Body of pancreas (tissue), 4 donors: ENCODE data around the gene FATE1. TPM values are rescaled to one million over a fixed set of nuclear protein-coding genes. Genes with fewer than 3 reads are reported as not detected.

Source experiments
- ATAC-seq: fragments of 150-250 bp; one replicate; pipeline ENCODE4 v1.9.1; 2016
- DNase-seq, 4 donors: peaks; one replicate each; pipeline ENCODE4 v3.0.0-alpha.2; 2019
- H3K27ac ChIP-seq, 4 donors: fragments of 200-600 bp; sonication (generic); 1 replicate in 3 of 4; 2 replicates in 1 of 4; pipeline versions ENCODE4 v1.5.1 to v1.6.1; 2016 to 2019; ENCODE audit warnings: mild to moderate bottlenecking in 1 of 4, mixed read lengths in 1 of 4, moderate library complexity in 1 of 4
- H3K27me3 ChIP-seq, 2 donors: fragments of 200-600 bp; sonication (generic); one replicate each; pipeline ENCODE4 v1.6.0; 2016; ENCODE audit warnings: mild to moderate bottlenecking in 1 of 2
- H3K36me3 ChIP-seq, 2 donors: fragments of 200-600 bp; sonication (generic); replicated peaks in 1 of 2; 2 replicates each; pipeline ENCODE4 v1.5.1; 2016; ENCODE audit warnings: low read depth in 2 of 2; ENCODE audit not compliant: insufficient read depth in 1 of 2
- H3K4me1 ChIP-seq: fragments of 200-600 bp; sonication (generic); one replicate; pipeline ENCODE4 v1.6.0; 2016
- H3K4me3 ChIP-seq, 2 donors: fragments of 200-600 bp; sonication (generic); 1 replicate in 1 of 2; 2 replicates in 1 of 2; pipeline ENCODE4 v1.5.1; 2016 to 2019
- H3K9me3 ChIP-seq, 3 donors: fragments of 200-600 bp; sonication (generic); 1 replicate in 2 of 3; 2 replicates in 1 of 3; pipeline ENCODE4 v1.5.1; 2016
- POLR2A ChIP-seq, 3 donors: fragments of 450-650 bp; IDR thresholded peaks; one replicate each; pipeline ENCODE4 v1.6.1; 2016; ENCODE audit warnings: antibody characterized with exemption in 3 of 3, mild to moderate bottlenecking in 2 of 3
- WGBS, 2 donors: methylation state at CpG; one replicate each; pipeline ENCODE4 v1.1.5; 2017; 5-methylcytosine and 5-hydroxymethylcytosine counted together
- intact Hi-C: fragments of 100-400 bp; cut with DNase I; formaldehyde crosslinking; loops from one replicate; pipeline ENCODE4 v1.15.1; 2023
- total RNA-seq, 2 donors: library from RNA; depleted of rRNA; stranded (reverse); fragments of >200 nt; gene quantifications; one replicate each; pipeline ENCODE4 v1.1.0, GENCODE V29; 2016
- TF ChIP-seq, protein P1 (sequence below), 7 experiments: fragments of 450-650 bp in 4 of 7; fragments of 200-600 bp in 3 of 7; sonication (generic) in 3 of 7; IDR thresholded peaks; one replicate each; pipeline ENCODE4 v1.5.1; 2016 to 2019; ENCODE audit warnings: antibody characterized with exemption in 7 of 7

The FATE1 gene
- total RNA-seq, 2 donors from 2014 or later, result not detected

DNA sequence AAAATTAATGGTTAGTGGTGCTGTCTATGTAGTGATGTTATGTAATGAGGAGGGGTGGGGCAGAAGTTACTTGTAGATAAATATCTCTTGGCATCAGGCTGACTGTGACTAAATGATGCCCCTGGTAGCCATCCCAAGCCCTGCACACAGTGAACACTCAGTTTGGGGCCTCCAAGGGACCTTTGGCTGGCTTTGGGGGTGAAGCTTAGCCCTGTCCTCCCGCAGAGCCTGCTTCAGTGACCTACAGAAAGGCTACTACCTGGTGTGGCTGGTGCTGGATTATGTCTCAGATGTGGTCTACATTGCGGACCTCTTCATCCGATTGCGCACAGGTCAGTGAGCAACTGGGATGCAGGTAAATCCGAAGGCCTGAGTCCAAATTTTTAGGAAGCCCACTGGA is 26.5 kb downstream of the FATE1 start:
- Histone ChIP-seq H3K27ac (no peak overlapping the region), H3K9me3 (no peaks in the 10 kb centered on the region), H3K27me3 (no peaks in the 10 kb centered on the region), H3K4me3 (no peak overlapping the region), H3K4me1 (no peaks in the 10 kb centered on the region), H3K36me3 (no peaks in the 10 kb centered on the region)
- intact Hi-C loops, result no loop called here
- TF ChIP-seq POLR2A (IDR thresholded peaks at IDR 0.05), result no peak
- TF ChIP-seq, protein P1, sequence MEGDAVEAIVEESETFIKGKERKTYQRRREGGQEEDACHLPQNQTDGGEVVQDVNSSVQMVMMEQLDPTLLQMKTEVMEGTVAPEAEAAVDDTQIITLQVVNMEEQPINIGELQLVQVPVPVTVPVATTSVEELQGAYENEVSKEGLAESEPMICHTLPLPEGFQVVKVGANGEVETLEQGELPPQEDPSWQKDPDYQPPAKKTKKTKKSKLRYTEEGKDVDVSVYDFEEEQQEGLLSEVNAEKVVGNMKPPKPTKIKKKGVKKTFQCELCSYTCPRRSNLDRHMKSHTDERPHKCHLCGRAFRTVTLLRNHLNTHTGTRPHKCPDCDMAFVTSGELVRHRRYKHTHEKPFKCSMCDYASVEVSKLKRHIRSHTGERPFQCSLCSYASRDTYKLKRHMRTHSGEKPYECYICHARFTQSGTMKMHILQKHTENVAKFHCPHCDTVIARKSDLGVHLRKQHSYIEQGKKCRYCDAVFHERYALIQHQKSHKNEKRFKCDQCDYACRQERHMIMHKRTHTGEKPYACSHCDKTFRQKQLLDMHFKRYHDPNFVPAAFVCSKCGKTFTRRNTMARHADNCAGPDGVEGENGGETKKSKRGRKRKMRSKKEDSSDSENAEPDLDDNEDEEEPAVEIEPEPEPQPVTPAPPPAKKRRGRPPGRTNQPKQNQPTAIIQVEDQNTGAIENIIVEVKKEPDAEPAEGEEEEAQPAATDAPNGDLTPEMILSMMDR (IDR thresholded peaks at IDR 0.05), result no peak
- 66% methylated on average over 4 of the region's 5 CpGs; no CpG with 5 or more reads in 1 of the 2 donors for WGBS, 2 donors
- ATAC-seq (no peak), DNase-seq (no peak)

DNA sequence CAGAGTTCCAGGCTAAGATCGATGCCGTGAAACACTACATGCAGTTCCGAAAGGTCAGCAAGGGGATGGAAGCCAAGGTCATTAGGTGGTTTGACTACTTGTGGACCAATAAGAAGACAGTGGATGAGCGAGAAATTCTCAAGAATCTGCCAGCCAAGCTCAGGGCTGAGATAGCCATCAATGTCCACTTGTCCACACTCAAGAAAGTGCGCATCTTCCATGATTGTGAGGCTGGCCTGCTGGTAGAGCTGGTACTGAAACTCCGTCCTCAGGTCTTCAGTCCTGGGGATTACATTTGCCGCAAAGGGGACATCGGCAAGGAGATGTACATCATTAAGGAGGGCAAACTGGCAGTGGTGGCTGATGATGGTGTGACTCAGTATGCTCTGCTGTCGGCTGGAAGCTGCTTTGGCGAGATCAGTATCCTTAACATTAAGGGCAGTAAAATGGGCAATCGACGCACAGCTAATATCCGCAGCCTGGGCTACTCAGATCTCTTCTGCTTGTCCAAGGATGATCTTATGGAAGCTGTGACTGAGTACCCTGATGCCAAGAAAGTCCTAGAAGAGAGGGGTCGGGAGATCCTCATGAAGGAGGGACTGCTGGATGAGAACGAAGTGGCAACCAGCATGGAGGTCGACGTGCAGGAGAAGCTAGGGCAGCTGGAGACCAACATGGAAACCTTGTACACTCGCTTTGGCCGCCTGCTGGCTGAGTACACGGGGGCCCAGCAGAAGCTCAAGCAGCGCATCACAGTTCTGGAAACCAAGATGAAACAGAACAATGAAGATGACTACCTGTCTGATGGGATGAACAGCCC is 28.0 kb downstream of the FATE1 start:
- 81 to 88% methylated on average over 16 to 18 of the region's 21 CpGs for WGBS, 2 donors
- Histone ChIP-seq H3K4me3 (no peak overlapping the region), H3K36me3 (no peaks in the 10 kb centered on the region), H3K4me1 (no peaks in the 10 kb centered on the region), H3K9me3 (no peaks in the 10 kb centered on the region), H3K27me3 (no peaks in the 10 kb centered on the region), H3K27ac (no peak overlapping the region)
- TF ChIP-seq, protein P1 (IDR thresholded peaks at IDR 0.05), result no peak
- ATAC-seq, result no peak
- intact Hi-C loops, result no loop called here
- no peak for DNase-seq

DNA sequence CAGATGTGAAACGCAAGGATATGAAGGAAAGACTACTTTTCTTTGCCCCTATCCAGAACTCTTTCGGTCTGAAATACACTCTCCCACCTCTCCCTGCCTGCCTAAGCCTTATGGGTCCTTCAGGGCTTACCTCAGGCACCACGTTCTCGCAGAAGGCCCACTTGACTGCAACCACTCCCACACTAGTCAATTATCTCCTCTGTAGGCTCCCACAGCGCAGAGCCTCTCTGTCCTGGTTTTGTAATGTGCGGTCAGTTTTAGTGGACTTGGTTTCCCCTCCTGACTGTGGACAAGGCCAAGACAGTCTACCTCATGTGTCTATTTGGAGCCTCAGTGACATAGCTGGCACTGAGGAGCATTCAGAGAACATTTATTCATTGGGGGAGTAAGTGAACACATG is 29.8 kb downstream of the FATE1 start:
- DNase-seq (no peak), ATAC-seq (no peak)
- Histone ChIP-seq H3K27ac (no peak overlapping the region), H3K9me3 (no peaks in the 10 kb centered on the region), H3K36me3 (no peaks in the 10 kb centered on the region), H3K4me1 (no peaks in the 10 kb centered on the region), H3K4me3 (no peak overlapping the region), H3K27me3 (no peaks in the 10 kb centered on the region)
- TF ChIP-seq POLR2A (IDR thresholded peaks at IDR 0.05), result no peak
- TF ChIP-seq, protein P1 (IDR thresholded peaks at IDR 0.05), result no peak
- intact Hi-C loops, result no loop called here
- 76 to 77% methylated on average over 6 of the region's 6 CpGs for WGBS, 2 donors

DNA sequence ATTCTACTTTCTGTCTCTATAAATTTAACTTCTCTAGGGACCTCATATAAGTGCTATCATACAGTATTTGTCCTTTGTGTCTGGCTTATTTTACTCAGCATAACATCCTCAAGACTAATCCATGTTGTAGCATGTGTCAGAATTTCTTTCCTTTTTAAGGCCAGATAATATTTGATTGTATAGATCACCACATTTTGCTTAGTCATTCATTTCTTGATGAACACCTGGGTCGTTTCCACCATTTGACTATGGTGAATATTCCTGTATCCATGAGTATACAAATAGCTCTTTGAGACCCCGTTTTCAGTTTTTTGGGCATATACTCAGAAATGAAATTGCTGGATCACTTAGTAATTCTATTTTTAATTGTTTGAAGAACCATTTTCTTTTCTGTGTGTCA is 30.7 kb downstream of the FATE1 start:
- no peak for DNase-seq
- ATAC-seq, result no peak
- Histone ChIP-seq H3K27me3 (no peaks in the 10 kb centered on the region), H3K4me3 (no peak overlapping the region), H3K27ac (no peak overlapping the region), H3K36me3 (no peaks in the 10 kb centered on the region), H3K9me3 (no peaks in the 10 kb centered on the region), H3K4me1 (no peaks in the 10 kb centered on the region)
- intact Hi-C loops, result no loop called here
- WGBS, 2 donors, result 26 to 39% methylated on average over 2 of the region's 2 CpGs
- TF ChIP-seq POLR2A (IDR thresholded peaks at IDR 0.05), result no peak
- TF ChIP-seq, protein P1 (IDR thresholded peaks at IDR 0.05), result no peak

DNA sequence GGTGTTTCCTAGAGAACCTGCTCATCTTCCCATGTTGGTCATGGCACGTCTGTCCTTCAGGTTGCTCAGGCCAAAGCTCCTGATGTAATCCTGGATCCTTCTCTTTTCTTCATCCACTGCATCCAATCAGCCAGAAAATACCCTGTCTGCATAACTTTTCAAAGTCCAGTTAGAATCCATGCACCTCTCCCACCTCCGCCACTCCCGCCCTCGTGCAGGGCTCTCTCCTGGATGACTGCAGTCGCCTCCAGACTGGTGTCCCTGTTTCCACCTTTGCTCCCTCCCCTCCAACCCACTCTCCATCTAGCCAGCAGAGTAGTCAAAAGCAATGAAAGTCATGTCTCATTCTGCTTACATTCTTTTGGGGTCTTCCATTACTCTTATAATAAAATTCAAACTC is 34.7 kb downstream of the FATE1 start:
- Histone ChIP-seq H3K4me1 (peaks cover 10% of the 10 kb centered on the region), H3K36me3 (no peaks in the 10 kb centered on the region), H3K9me3 (no peaks in the 10 kb centered on the region), H3K27ac (no peak overlapping the region), H3K4me3 (no peak overlapping the region), H3K27me3 (no peaks in the 10 kb centered on the region)
- TF ChIP-seq, protein P1 (IDR thresholded peaks at IDR 0.05), result no peak
- TF ChIP-seq POLR2A (IDR thresholded peaks at IDR 0.05), result no peak
- no peak for ATAC-seq
- no peak for DNase-seq
- intact Hi-C loops, result loop anchor here (5.0 kb wide), 1 partner anchor 887 kb away; the partner anchor contains the start of gene GABRQ
- 81 to 92% methylated on average over 5 of the region's 5 CpGs for WGBS, 2 donors
